WTC11 (cell line): ENCODE results near the gene SVEP1. TPM values are rescaled to one million over a fixed set of nuclear protein-coding genes. Genes with fewer than 3 reads are reported as not detected.

Experiments used
- ATAC-seq: fragments of 200-7000 bp; cut with Tn5 transposase; 2 replicates; pipeline ENCODE4 v1.10.0; 2021; ENCODE audit warnings: mild to moderate bottlenecking, moderate library complexity
- CTCF ChIA-PET: fragments of 300-600 bp; sonication (Branson Sonifier 250); formaldehyde crosslinking; loops from one replicate; lab custom pipeline; 2021; ENCODE audit warnings: antibody characterized with exemption; lab: Charles Lee
- POLR2A ChIA-PET: fragments of 350-600 bp; sonication (Branson Sonifier 250); formaldehyde crosslinking; loops from one replicate; lab custom pipeline; 2021; ENCODE audit warnings: antibody characterized with exemption; lab: Charles Lee
- DNase-seq: peaks from one replicate; pipeline ENCODE4 v3.0.0; 2021; ENCODE audit warnings: low spot score
- H3K27ac Mint-ChIP-seq: 2 replicates; pipeline ENCODE4 v1.8.0; 2021; ENCODE audit warnings: mixed read lengths
- H3K27me3 Mint-ChIP-seq: 2 replicates; pipeline ENCODE4 v1.8.0; 2021; ENCODE audit warnings: low read depth, mild to moderate bottlenecking, moderate library complexity, mixed read lengths
- H3K36me3 Mint-ChIP-seq: 2 replicates; pipeline ENCODE4 v1.8.0; 2021; ENCODE audit warnings: mixed read lengths
- H3K4me1 Mint-ChIP-seq: 2 replicates; pipeline ENCODE4 v1.8.0; 2022; ENCODE audit warnings: mixed read lengths
- H3K4me3 Mint-ChIP-seq: 2 replicates; pipeline ENCODE4 v1.8.0; 2021; ENCODE audit warnings: mild to moderate bottlenecking, moderate library complexity, mixed read lengths
- H3K9me3 Mint-ChIP-seq: 2 replicates; pipeline ENCODE4 v1.8.0; 2021; ENCODE audit warnings: mixed read lengths
- CREB1 ChIP-seq: sonication (generic); formaldehyde crosslinking; IDR thresholded peaks from 2 replicates; pipeline ENCODE4 v1.8.0; 2023; ENCODE audit warnings: mild to moderate bottlenecking, missing genetic modification reagents
- ELF4 ChIP-seq: sonication (generic); formaldehyde crosslinking; IDR thresholded peaks from 2 replicates; pipeline ENCODE4 v1.8.1; 2022; ENCODE audit warnings: low read depth, mild to moderate bottlenecking, moderate library complexity, missing genetic modification reagents
- JAZF1 ChIP-seq: fragments of 250-450 bp; sonication (Bioruptor Pico); IDR thresholded peaks from 2 replicates; pipeline ENCODE4 v1.9.0; 2021; ENCODE audit warnings: moderate library complexity, mild to moderate bottlenecking, inconsistent platforms
- KAT7 ChIP-seq: sonication (generic); formaldehyde crosslinking; IDR thresholded peaks from 2 replicates; pipeline ENCODE4 v1.8.1; 2023; ENCODE audit warnings: missing genetic modification reagents, mild to moderate bottlenecking, borderline replicate concordance
- NFE2L1 ChIP-seq: sonication (generic); formaldehyde crosslinking; IDR thresholded peaks from 2 replicates; pipeline ENCODE4 v1.8.1; 2023; ENCODE audit warnings: missing genetic modification reagents
- NR2C2 ChIP-seq: sonication (generic); formaldehyde crosslinking; IDR thresholded peaks from 2 replicates; pipeline ENCODE4 v1.8.0; 2022; ENCODE audit warnings: mild to moderate bottlenecking, missing genetic modification reagents
- NR3C1 ChIP-seq: sonication (generic); formaldehyde crosslinking; conservative IDR thresholded peaks from 2 replicates; pipeline ENCODE4 v1.8.1; 2023; ENCODE audit warnings: low read depth, mild to moderate bottlenecking, missing genetic modification reagents
- SMAD3 ChIP-seq: sonication (generic); formaldehyde crosslinking; IDR thresholded peaks from 2 replicates; pipeline ENCODE4 v1.8.0; 2022; ENCODE audit warnings: missing genetic modification reagents, mild to moderate bottlenecking, borderline replicate concordance
- SMAD4 ChIP-seq: sonication (generic); formaldehyde crosslinking; IDR thresholded peaks from 2 replicates; pipeline ENCODE4 v1.8.0; 2022; ENCODE audit warnings: mild to moderate bottlenecking, missing genetic modification reagents
- SOX15 ChIP-seq: fragments of 250-450 bp; sonication (Bioruptor Pico); IDR thresholded peaks from 2 replicates; pipeline ENCODE4 v1.9.0; 2021; ENCODE audit warnings: mild to moderate bottlenecking
- SP1 ChIP-seq: sonication (generic); formaldehyde crosslinking; conservative IDR thresholded peaks from 2 replicates; pipeline ENCODE4 v1.8.1; 2022; ENCODE audit warnings: missing genetic modification reagents
- STAT6 ChIP-seq: sonication (generic); formaldehyde crosslinking; conservative IDR thresholded peaks from 2 replicates; pipeline ENCODE4 v1.8.1; 2023; ENCODE audit warnings: mild to moderate bottlenecking, low read depth, missing genetic modification reagents, moderate library complexity
- TEAD1 ChIP-seq: sonication (generic); formaldehyde crosslinking; IDR thresholded peaks from 2 replicates; pipeline ENCODE4 v1.8.0; 2022; ENCODE audit warnings: mild to moderate bottlenecking, missing genetic modification reagents
- ZBTB21 ChIP-seq: sonication (generic); formaldehyde crosslinking; IDR thresholded peaks from 2 replicates; pipeline ENCODE4 v1.8.1; 2023; ENCODE audit warnings: mild to moderate bottlenecking, missing genetic modification reagents, borderline replicate concordance
- ZNF219 ChIP-seq: sonication (generic); formaldehyde crosslinking; IDR thresholded peaks from 2 replicates; pipeline ENCODE4 v1.8.0; 2023; ENCODE audit warnings: missing genetic modification reagents, mild to moderate bottlenecking, borderline replicate concordance
- ZNF671 ChIP-seq: fragments of 250-450 bp; sonication (Bioruptor Pico); IDR thresholded peaks from 2 replicates; pipeline ENCODE4 v1.8.0; 2021; ENCODE audit warnings: mild to moderate bottlenecking
- total RNA-seq: library from RNA; stranded (reverse); gene quantifications from 3 replicates; pipeline ENCODE4 v1.2.3, GENCODE V29; 2021
- TF ChIP-seq, protein P1 (sequence below): sonication (generic); formaldehyde crosslinking; IDR thresholded peaks from 2 replicates; pipeline ENCODE4 v1.8.1; 2023; ENCODE audit warnings: mild to moderate bottlenecking, moderate library complexity, missing genetic modification reagents
- TF ChIP-seq, protein P2 (sequence below): sonication (generic); formaldehyde crosslinking; IDR thresholded peaks from 2 replicates; pipeline ENCODE4 v1.8.0; 2023; ENCODE audit warnings: missing genetic modification reagents, mild to moderate bottlenecking, borderline replicate concordance
- TF ChIP-seq, protein P3 (sequence below): sonication (generic); formaldehyde crosslinking; IDR thresholded peaks from 2 replicates; pipeline ENCODE4 v1.8.0; 2022; ENCODE audit warnings: missing genetic modification reagents
- TF ChIP-seq, protein P4 (sequence below): fragments of 250-450 bp; sonication (Bioruptor Pico); IDR thresholded peaks from 2 replicates; pipeline ENCODE4 v2.1.2; 2022; ENCODE audit warnings: mild to moderate bottlenecking, moderate library complexity

Gene SVEP1
- total RNA-seq, 1 experiment from 2014 or later: 0.74 TPM

GRCh38 chr9:110499608-110500007 lies 79.9 kb downstream of the SVEP1 start:
- POLR2A ChIA-PET: no interaction called here
- CTCF ChIA-PET: no interaction called here
- H3K9me3 Mint-ChIP-seq: no peaks in the 10 kb centered on the region
- ATAC-seq: no peak
- no peaks in the 10 kb centered on the region for H3K36me3 Mint-ChIP-seq
- DNase-seq: no peak
- TF ChIP-seq ZNF671 (CRISPR knock-in tag) (no peak), CREB1 (CRISPR knock-in tag) (no peak), NR2C2 (no peak), ZNF219 (CRISPR knock-in tag) (no peak), TEAD1 (CRISPR knock-in tag) (no peak), JAZF1 (CRISPR knock-in tag) (no peak), STAT6 (CRISPR knock-in tag) (no peak), ELF4 (no peak), SOX15 (no peak), SMAD4 (CRISPR knock-in tag) (no peak), SMAD3 (no peak), ZBTB21 (CRISPR knock-in tag) (no peak), SP1 (CRISPR knock-in tag) (no peak), KAT7 (CRISPR knock-in tag) (no peak), NR3C1 (no peak), NFE2L1 (CRISPR knock-in tag) (no peak)
- TF ChIP-seq, protein P1, sequence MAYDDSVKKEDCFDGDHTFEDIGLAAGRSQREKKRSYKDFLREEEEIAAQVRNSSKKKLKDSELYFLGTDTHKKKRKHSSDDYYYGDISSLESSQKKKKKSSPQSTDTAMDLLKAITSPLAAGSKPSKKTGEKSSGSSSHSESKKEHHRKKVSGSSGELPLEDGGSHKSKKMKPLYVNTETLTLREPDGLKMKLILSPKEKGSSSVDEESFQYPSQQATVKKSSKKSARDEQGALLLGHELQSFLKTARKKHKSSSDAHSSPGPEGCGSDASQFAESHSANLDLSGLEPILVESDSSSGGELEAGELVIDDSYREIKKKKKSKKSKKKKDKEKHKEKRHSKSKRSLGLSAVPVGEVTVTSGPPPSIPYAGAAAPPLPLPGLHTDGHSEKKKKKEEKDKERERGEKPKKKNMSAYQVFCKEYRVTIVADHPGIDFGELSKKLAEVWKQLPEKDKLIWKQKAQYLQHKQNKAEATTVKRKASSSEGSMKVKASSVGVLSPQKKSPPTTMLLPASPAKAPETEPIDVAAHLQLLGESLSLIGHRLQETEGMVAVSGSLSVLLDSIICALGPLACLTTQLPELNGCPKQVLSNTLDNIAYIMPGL (CRISPR knock-in tag): no peak
- TF ChIP-seq, protein P2, sequence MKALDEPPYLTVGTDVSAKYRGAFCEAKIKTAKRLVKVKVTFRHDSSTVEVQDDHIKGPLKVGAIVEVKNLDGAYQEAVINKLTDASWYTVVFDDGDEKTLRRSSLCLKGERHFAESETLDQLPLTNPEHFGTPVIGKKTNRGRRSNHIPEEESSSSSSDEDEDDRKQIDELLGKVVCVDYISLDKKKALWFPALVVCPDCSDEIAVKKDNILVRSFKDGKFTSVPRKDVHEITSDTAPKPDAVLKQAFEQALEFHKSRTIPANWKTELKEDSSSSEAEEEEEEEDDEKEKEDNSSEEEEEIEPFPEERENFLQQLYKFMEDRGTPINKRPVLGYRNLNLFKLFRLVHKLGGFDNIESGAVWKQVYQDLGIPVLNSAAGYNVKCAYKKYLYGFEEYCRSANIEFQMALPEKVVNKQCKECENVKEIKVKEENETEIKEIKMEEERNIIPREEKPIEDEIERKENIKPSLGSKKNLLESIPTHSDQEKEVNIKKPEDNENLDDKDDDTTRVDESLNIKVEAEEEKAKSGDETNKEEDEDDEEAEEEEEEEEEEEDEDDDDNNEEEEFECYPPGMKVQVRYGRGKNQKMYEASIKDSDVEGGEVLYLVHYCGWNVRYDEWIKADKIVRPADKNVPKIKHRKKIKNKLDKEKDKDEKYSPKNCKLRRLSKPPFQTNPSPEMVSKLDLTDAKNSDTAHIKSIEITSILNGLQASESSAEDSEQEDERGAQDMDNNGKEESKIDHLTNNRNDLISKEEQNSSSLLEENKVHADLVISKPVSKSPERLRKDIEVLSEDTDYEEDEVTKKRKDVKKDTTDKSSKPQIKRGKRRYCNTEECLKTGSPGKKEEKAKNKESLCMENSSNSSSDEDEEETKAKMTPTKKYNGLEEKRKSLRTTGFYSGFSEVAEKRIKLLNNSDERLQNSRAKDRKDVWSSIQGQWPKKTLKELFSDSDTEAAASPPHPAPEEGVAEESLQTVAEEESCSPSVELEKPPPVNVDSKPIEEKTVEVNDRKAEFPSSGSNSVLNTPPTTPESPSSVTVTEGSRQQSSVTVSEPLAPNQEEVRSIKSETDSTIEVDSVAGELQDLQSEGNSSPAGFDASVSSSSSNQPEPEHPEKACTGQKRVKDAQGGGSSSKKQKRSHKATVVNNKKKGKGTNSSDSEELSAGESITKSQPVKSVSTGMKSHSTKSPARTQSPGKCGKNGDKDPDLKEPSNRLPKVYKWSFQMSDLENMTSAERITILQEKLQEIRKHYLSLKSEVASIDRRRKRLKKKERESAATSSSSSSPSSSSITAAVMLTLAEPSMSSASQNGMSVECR (CRISPR knock-in tag): no peak
- TF ChIP-seq, protein P3, sequence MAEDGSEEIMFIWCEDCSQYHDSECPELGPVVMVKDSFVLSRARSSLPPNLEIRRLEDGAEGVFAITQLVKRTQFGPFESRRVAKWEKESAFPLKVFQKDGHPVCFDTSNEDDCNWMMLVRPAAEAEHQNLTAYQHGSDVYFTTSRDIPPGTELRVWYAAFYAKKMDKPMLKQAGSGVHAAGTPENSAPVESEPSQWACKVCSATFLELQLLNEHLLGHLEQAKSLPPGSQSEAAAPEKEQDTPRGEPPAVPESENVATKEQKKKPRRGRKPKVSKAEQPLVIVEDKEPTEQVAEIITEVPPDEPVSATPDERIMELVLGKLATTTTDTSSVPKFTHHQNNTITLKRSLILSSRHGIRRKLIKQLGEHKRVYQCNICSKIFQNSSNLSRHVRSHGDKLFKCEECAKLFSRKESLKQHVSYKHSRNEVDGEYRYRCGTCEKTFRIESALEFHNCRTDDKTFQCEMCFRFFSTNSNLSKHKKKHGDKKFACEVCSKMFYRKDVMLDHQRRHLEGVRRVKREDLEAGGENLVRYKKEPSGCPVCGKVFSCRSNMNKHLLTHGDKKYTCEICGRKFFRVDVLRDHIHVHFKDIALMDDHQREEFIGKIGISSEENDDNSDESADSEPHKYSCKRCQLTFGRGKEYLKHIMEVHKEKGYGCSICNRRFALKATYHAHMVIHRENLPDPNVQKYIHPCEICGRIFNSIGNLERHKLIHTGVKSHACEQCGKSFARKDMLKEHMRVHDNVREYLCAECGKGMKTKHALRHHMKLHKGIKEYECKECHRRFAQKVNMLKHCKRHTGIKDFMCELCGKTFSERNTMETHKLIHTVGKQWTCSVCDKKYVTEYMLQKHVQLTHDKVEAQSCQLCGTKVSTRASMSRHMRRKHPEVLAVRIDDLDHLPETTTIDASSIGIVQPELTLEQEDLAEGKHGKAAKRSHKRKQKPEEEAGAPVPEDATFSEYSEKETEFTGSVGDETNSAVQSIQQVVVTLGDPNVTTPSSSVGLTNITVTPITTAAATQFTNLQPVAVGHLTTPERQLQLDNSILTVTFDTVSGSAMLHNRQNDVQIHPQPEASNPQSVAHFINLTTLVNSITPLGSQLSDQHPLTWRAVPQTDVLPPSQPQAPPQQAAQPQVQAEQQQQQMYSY (CRISPR knock-in tag): no peak
- TF ChIP-seq, protein P4, sequence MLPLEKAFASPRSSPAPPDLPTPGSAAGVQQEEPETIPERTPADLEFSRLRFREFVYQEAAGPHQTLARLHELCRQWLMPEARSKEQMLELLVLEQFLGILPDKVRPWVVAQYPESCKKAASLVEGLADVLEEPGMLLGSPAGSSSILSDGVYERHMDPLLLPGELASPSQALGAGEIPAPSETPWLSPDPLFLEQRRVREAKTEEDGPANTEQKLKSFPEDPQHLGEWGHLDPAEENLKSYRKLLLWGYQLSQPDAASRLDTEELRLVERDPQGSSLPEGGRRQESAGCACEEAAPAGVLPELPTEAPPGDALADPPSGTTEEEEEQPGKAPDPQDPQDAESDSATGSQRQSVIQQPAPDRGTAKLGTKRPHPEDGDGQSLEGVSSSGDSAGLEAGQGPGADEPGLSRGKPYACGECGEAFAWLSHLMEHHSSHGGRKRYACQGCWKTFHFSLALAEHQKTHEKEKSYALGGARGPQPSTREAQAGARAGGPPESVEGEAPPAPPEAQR: no peak
- no peak overlapping the region for H3K4me3 Mint-ChIP-seq
- no peaks in the 10 kb centered on the region for H3K27me3 Mint-ChIP-seq
- H3K27ac Mint-ChIP-seq: no peak overlapping the region
- no peaks in the 10 kb centered on the region for H3K4me1 Mint-ChIP-seq
